SK-N-SH treated with all-trans-retinoic acid at 6 μM for 48 hours (cell line): Measurements from ENCODE around the gene GOLGA6L7.
"Not testable (repeated sequence)": the region's sequence is repeated elsewhere in the genome, so short reads cannot be mapped to it uniquely, and the experiment has no call there.

Experiments
- PATZ1 ChIP-seq: fragments of 250-450 bp; sonication (Bioruptor Pico); IDR thresholded peaks from 2 replicates; pipeline ENCODE4 v1.8.0; 2020; ENCODE audit warnings: mild to moderate bottlenecking, moderate library complexity, borderline replicate concordance
- RARB ChIP-seq: fragments of 250-450 bp; sonication (Bioruptor Pico); IDR thresholded peaks from 2 replicates; pipeline ENCODE4 v1.8.0; 2021; ENCODE audit warnings: mild to moderate bottlenecking, moderate library complexity
- TOX ChIP-seq: fragments of 250-450 bp; sonication (Bioruptor Pico); IDR thresholded peaks from 2 replicates; pipeline ENCODE4 v1.8.0; 2021; ENCODE audit warnings: mild to moderate bottlenecking, moderate library complexity, borderline replicate concordance
- ZC3H10 ChIP-seq: fragments of 250-450 bp; sonication (Bioruptor Pico); IDR thresholded peaks from 2 replicates; pipeline ENCODE4 v1.5.1; 2021; ENCODE audit warnings: mild to moderate bottlenecking, moderate library complexity
- ZNF565 ChIP-seq: fragments of 450-650 bp; formaldehyde crosslinking; conservative IDR thresholded peaks from 2 replicates; pipeline ENCODE4 v1.5.0; 2020; ENCODE audit warnings: low read depth, mild to moderate bottlenecking, moderate library complexity

DNA sequence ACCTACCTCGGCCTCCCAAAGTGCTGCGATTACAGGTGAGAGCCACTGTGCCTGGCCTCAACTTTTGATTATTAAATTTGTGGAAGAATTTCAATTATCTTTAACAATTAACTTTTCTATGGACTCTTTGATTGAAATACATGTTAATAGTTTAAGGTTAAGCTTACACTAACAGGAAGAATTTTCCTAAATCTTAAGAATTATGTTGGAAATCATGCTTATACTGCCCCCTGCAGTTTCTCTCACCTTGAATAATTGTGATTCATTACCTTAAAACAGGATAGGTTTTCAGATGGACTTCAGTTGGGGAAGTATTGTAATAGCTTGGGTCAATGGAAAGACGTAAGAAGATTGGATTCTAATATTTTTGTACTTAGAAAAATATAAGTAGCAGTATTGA is 54.2 kb downstream of the GOLGA6L7 start:
- not testable (repeated sequence) for TF ChIP-seq ZC3H10 (CRISPR knock-in tag); ZNF565; TOX (CRISPR knock-in tag); PATZ1 (CRISPR knock-in tag); RARB (CRISPR knock-in tag)
